Astrocyte (in vitro differentiated cells and primary cell): ENCODE data around the gene CALM3. TPM values are rescaled to one million over a fixed set of nuclear protein-coding genes. Genes with fewer than 3 reads are reported as not detected.

Source experiments
- DNase-seq: peaks from one replicate; pipeline ENCODE4 v3.0.0-alpha.2; 2010; ENCODE audit warnings: low read depth
- FAIRE-seq: peaks from 2 replicates; lab custom pipeline; 2011; peaks lifted over from hg19 to GRCh38; lab: Jason Lieb, UNC
- H2AFZ ChIP-seq: 2 replicates; pipeline ENCODE4 v1.6.0; 2012; ENCODE audit warnings: low read depth, low read length, inconsistent platforms
- H3K27ac ChIP-seq: 2 replicates; pipeline ENCODE4 v1.5.1; 2011; ENCODE audit warnings: low read depth, low read length, inconsistent platforms
- H3K27me3 ChIP-seq: 2 replicates; pipeline ENCODE4 v1.6.0; 2011; ENCODE audit warnings: low read length, inconsistent platforms; ENCODE audit not compliant: insufficient read depth
- H3K36me3 ChIP-seq: 2 replicates; pipeline ENCODE4 v1.5.1; 2011; ENCODE audit warnings: low read length, inconsistent platforms; ENCODE audit not compliant: insufficient read depth
- H3K4me1 ChIP-seq: 2 replicates; pipeline ENCODE4 v1.5.1; 2011; ENCODE audit warnings: low read length, inconsistent platforms; ENCODE audit not compliant: insufficient read depth
- H3K4me2 ChIP-seq: 2 replicates; pipeline ENCODE4 v1.6.0; 2012; ENCODE audit warnings: low read length, inconsistent platforms
- H3K4me3 ChIP-seq: 2 replicates; pipeline ENCODE4 v1.5.1; 2011; ENCODE audit warnings: low read depth, mild to moderate bottlenecking, low read length, inconsistent platforms; ENCODE audit not compliant: insufficient read depth
- H3K79me2 ChIP-seq: 2 replicates; pipeline ENCODE4 v1.6.0; 2012; ENCODE audit warnings: mild to moderate bottlenecking, low read length, inconsistent platforms; ENCODE audit not compliant: insufficient read depth
- H3K9ac ChIP-seq: 2 replicates; pipeline ENCODE4 v1.6.0; 2012; ENCODE audit warnings: mild to moderate bottlenecking, low read length, inconsistent platforms
- H3K9me3 ChIP-seq: 2 replicates; pipeline ENCODE4 v1.5.1; 2012; ENCODE audit warnings: low read depth, mild to moderate bottlenecking, low read length, inconsistent platforms; ENCODE audit not compliant: insufficient read depth
- H4K20me1 ChIP-seq: 2 replicates; pipeline ENCODE4 v1.6.0; 2012; ENCODE audit warnings: low read length, inconsistent platforms; ENCODE audit not compliant: insufficient read depth
- H3K27ac Mint-ChIP-seq: one replicate; pipeline ENCODE4 v1.8.0; 2021; ENCODE audit warnings: mild to moderate bottlenecking, mixed read lengths; ENCODE audit not compliant: unreplicated experiment
- H3K27me3 Mint-ChIP-seq: one replicate; pipeline ENCODE4 v1.8.0; 2021; ENCODE audit warnings: low read depth, mixed read lengths; ENCODE audit not compliant: unreplicated experiment
- H3K36me3 Mint-ChIP-seq: one replicate; pipeline ENCODE4 v1.8.0; 2021; ENCODE audit warnings: low read depth, mixed read lengths; ENCODE audit not compliant: unreplicated experiment
- H3K4me1 Mint-ChIP-seq: one replicate; pipeline ENCODE4 v1.8.0; 2021; ENCODE audit warnings: low read depth, mixed read lengths; ENCODE audit not compliant: unreplicated experiment
- H3K4me3 Mint-ChIP-seq: one replicate; pipeline ENCODE4 v1.8.0; 2021; ENCODE audit warnings: mild to moderate bottlenecking, moderate library complexity, mixed read lengths; ENCODE audit not compliant: unreplicated experiment
- H3K9me3 Mint-ChIP-seq: one replicate; pipeline ENCODE4 v1.8.0; 2021; ENCODE audit warnings: mild to moderate bottlenecking, mixed read lengths; ENCODE audit not compliant: unreplicated experiment
- EZH2 ChIP-seq: IDR thresholded peaks from 2 replicates; pipeline ENCODE4 v1.6.1; 2012; ENCODE audit warnings: mild to moderate bottlenecking, low read length, inconsistent platforms; ENCODE audit not compliant: insufficient read depth
- total RNA-seq: library from RNA; stranded (reverse); gene quantifications from 2 replicates; pipeline ENCODE4 v1.2.1, GENCODE V29; 2021
- TF ChIP-seq, protein P1 (sequence below): IDR thresholded peaks from 2 replicates; pipeline ENCODE4 v1.5.1; 2011; ENCODE audit warnings: low read depth, mild to moderate bottlenecking, inconsistent platforms, low read length, moderate library complexity; ENCODE audit not compliant: insufficient read depth

Gene CALM3
- total RNA-seq, 1 donor from 2014 or later, result 343 TPM

DNA sequence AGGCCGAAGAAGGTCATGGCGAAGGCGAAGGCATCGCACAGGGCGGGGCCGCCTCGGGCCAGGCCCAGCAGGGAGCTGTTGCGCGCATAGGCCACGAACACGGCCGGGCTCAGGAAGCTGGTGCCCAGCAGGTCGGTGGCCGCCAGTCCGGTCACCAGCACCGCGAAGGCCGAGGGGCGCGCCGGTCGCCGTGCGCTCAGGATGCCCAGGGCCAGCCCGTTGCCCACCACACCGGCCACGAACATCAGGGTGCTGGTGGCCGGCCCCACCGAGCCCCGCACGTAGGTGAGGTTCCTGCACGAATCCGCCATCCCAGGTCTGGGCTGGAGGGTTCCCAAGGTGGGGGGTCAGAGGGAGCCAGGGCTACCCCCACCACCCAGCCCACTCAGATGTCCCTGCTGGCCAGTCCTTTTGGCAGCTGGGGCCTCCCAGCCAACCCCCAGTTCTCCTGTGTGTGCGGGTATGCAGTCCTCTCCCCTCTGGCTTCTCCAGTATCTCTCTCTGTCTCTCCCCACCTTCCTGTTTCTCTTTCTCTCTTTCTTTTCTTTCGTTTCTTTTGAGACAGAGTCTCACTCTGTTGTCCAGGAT lies 22.9 kb downstream of the CALM3 start:
- TF ChIP-seq, protein P1, sequence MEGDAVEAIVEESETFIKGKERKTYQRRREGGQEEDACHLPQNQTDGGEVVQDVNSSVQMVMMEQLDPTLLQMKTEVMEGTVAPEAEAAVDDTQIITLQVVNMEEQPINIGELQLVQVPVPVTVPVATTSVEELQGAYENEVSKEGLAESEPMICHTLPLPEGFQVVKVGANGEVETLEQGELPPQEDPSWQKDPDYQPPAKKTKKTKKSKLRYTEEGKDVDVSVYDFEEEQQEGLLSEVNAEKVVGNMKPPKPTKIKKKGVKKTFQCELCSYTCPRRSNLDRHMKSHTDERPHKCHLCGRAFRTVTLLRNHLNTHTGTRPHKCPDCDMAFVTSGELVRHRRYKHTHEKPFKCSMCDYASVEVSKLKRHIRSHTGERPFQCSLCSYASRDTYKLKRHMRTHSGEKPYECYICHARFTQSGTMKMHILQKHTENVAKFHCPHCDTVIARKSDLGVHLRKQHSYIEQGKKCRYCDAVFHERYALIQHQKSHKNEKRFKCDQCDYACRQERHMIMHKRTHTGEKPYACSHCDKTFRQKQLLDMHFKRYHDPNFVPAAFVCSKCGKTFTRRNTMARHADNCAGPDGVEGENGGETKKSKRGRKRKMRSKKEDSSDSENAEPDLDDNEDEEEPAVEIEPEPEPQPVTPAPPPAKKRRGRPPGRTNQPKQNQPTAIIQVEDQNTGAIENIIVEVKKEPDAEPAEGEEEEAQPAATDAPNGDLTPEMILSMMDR, result no peak
- TF ChIP-seq EZH2, result no peak
- H3K4me3 Mint-ChIP-seq, result no peak overlapping the region
- Histone ChIP-seq H3K4me3 (no peak overlapping the region), H3K36me3 (no peaks in the 10 kb centered on the region), H2AFZ (no peak overlapping the region), H3K4me2 (peak overlapping the region; percentile 71), H3K79me2 (no peaks in the 10 kb centered on the region), H3K27ac (no peak overlapping the region), H3K27me3 (no peaks in the 10 kb centered on the region), H3K4me1 (peaks cover 27% of the 10 kb centered on the region), H4K20me1 (no peaks in the 10 kb centered on the region), H3K9ac (no peak overlapping the region), H3K9me3 (no peaks in the 10 kb centered on the region)
- no peak overlapping the region for H3K27ac Mint-ChIP-seq
- peaks cover 3% of the 10 kb centered on the region for H3K27me3 Mint-ChIP-seq
- H3K4me1 Mint-ChIP-seq, result peaks cover 8% of the 10 kb centered on the region
- FAIRE-seq, result no peak
- DNase-seq, result no peak
- H3K36me3 Mint-ChIP-seq, result no peaks in the 10 kb centered on the region
- H3K9me3 Mint-ChIP-seq, result no peaks in the 10 kb centered on the region

DNA sequence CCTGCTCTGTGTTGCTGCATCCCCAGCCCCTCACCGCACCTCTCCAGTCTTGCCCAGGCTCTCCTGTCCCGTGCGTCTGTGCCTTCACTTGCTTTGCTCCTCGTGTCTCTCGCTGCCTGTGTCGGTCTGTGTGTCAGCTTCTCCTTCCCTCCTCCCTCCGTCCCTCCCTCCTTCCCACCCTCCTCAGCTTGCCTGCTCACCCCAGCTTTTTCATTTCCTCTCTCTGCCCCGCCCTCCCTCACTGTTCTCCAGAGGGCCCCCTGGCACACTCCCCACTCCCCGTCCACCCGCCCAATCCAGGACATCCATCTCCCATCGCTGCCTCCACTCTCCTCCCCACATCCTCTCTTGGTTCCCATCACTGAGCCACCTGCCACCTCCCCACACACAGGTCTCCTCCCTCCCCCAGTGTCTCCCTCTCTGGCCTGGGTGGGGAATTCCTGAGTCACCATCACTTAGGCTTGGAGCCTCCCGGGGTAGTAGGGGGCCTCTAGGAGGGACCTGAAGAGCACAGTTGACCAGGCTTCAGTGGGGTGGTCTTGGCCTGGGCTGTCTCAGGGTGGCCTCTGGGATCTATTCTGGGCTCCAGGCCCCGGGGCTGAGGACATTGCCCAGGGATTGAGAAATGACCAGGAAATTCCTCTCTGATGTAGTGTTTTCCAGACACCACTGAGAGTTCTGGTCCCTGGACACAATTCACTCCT lies 24.0 kb downstream of the CALM3 start, which contains the start of gene PTGIR:
TSS of gene PTGIR (minus strand) at position 132 of the 704 bp plus-strand sequence. CDS start 864 bp downstream, outside the sequence.
- H3K9ac ChIP-seq, result peak within 1 kb of the TSS; percentile 35
- FAIRE-seq, result peak; percentile 41
- peak within 1 kb of the TSS; percentile 73 for H2AFZ ChIP-seq
- TF ChIP-seq, protein P1, result no peak
- Mint-ChIP-seq H3K9me3 (no peaks in the 10 kb centered on the region), H3K27ac (no peak within 1 kb of the TSS), H3K4me1 (peaks cover 8% of the 10 kb centered on the region), H3K4me3 (no peak within 1 kb of the TSS), H3K27me3 (peaks cover 3% of the 10 kb centered on the region), H3K36me3 (no peaks in the 10 kb centered on the region)
- no peaks in the 10 kb centered on the region for H3K79me2 ChIP-seq
- H3K4me3 ChIP-seq, result no peak within 1 kb of the TSS
- no peaks in the 10 kb centered on the region for H3K36me3 ChIP-seq
- H3K27ac ChIP-seq, result no peak within 1 kb of the TSS
- peak; percentile 47 for DNase-seq
- H3K27me3 ChIP-seq, result no peaks in the 10 kb centered on the region
- no peaks in the 10 kb centered on the region for H3K9me3 ChIP-seq
- peak within 1 kb of the TSS; percentile 71 for H3K4me2 ChIP-seq
- H4K20me1 ChIP-seq, result no peaks in the 10 kb centered on the region
- H3K4me1 ChIP-seq, result peaks cover 21% of the 10 kb centered on the region

DNA sequence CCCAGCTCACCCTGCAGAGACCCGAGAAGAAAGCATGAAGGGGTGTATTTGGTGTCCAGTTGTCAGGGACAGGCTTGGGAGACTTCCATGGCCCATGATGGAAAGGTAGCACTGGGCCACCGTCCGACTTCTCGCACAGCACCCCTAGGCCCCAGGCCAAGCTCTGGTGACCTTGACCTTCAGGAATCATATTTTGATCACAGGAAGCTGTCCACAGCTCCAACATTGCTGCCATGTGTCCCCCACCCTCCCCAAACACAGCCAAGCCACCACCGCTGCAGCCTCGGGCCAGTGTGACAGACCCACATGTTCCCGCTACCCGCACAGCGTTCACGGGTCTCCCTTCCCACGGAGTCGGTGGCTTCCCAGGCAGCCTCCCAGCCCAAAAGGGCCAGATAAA lies 24.6 kb downstream of the CALM3 start:
- Mint-ChIP-seq H3K27me3 (peaks cover 2% of the 10 kb centered on the region), H3K36me3 (no peaks in the 10 kb centered on the region), H3K4me3 (no peak overlapping the region), H3K9me3 (no peaks in the 10 kb centered on the region), H3K27ac (no peak overlapping the region), H3K4me1 (peaks cover 6% of the 10 kb centered on the region)
- Histone ChIP-seq H2AFZ (no peak overlapping the region), H3K9me3 (no peaks in the 10 kb centered on the region), H3K4me3 (no peak overlapping the region), H3K9ac (no peak overlapping the region), H3K27me3 (no peaks in the 10 kb centered on the region), H3K79me2 (no peaks in the 10 kb centered on the region), H3K4me2 (peak overlapping the region; percentile 71), H4K20me1 (no peaks in the 10 kb centered on the region), H3K27ac (no peak overlapping the region), H3K4me1 (peaks cover 17% of the 10 kb centered on the region), H3K36me3 (no peaks in the 10 kb centered on the region)
- no peak for DNase-seq
- FAIRE-seq, result no peak
- TF ChIP-seq EZH2, result no peak
- TF ChIP-seq, protein P1, result no peak
